DOHH2 (cell line): Measurements from ENCODE around the gene POLDIP3.

ENCODE experiments used
- CTCF ChIP-seq: fragments of 200-600 bp; sonication (generic); IDR thresholded peaks from one replicate; pipeline ENCODE4 v1.5.1; 2014; ENCODE audit warnings: antibody characterized with exemption, mild to moderate bottlenecking, low read depth, low read length; ENCODE audit not compliant: poor library complexity, severe bottlenecking
- EZH2phosphoT487 ChIP-seq: fragments of 200-600 bp; sonication (generic); IDR thresholded peaks from 2 replicates; pipeline ENCODE4 v1.6.1; 2017; ENCODE audit warnings: borderline replicate concordance, mild to moderate bottlenecking, antibody characterized with exemption, low read length, moderate library complexity, mixed read lengths

DNA sequence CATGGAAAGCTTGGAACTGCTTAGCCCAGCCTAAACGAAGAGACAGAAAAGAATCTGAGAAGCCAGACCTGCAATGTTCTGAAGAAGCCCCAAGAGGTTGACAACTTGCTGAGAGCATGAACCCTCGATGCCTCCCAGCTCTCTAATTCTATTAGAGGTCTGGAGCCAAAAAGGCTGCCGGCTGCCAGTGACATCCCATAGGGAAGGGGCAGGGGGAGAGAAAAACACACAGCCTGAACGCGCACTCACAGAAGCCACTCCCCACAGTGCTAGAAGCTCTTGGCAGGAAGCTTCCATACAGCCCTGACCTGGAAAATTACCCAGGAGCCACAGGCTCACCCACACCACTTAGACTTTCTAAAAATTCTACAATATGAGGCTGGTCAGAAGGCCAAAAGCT lies 18.3 kb downstream of the POLDIP3 start:
- TF ChIP-seq CTCF: no peak
- no peak for TF ChIP-seq EZH2phosphoT487
